Uterus (tissue), 4 donors: ENCODE results near the gene DACT3. TPM values are rescaled to one million over a fixed set of nuclear protein-coding genes. Genes with fewer than 3 reads are reported as not detected.

ENCODE experiments used
- DNase-seq, 2 donors: peaks; one replicate each; pipeline ENCODE4 v3.0.0-alpha.2; 2019 to 2020
- H3K27ac ChIP-seq, 2 donors: fragments of 200-600 bp; sonication (generic); 1 replicate in 1 of 2; 2 replicates in 1 of 2; pipeline ENCODE4 v1.5.1; 2016 to 2018
- H3K27me3 ChIP-seq, 2 donors: fragments of 200-600 bp; sonication (generic); one replicate each; pipeline ENCODE4 v1.5.1; 2018 to 2019; ENCODE audit warnings: control low read depth in 1 of 2
- H3K36me3 ChIP-seq, 2 donors: fragments of 200-600 bp; sonication (generic); one replicate each; pipeline ENCODE4 v1.5.1; 2019; ENCODE audit warnings: control low read depth in 1 of 2
- H3K4me1 ChIP-seq, 2 donors: fragments of 200-600 bp; sonication (generic); one replicate each; pipeline ENCODE4 v1.5.1; 2018 to 2019; ENCODE audit warnings: control low read depth in 1 of 2
- H3K4me3 ChIP-seq, 2 donors: fragments of 200-600 bp; sonication (generic); 1 replicate in 1 of 2; 2 replicates in 1 of 2; pipeline ENCODE4 v1.5.1; 2018 to 2019; ENCODE audit warnings: mild to moderate bottlenecking in 1 of 2
- H3K9me3 ChIP-seq, 2 donors: fragments of 200-600 bp; sonication (generic); one replicate each; pipeline ENCODE4 v1.5.1; 2019; ENCODE audit warnings: control low read depth in 1 of 2
- CTCF ChIP-seq, 4 experiments: fragments of 200-600 bp in 2 of 4; fragments of 450-650 bp in 2 of 4; sonication (generic) in 2 of 4; IDR thresholded peaks; one replicate each; pipeline ENCODE4 v1.5.1; 2016 to 2019; ENCODE audit warnings: antibody characterized with exemption in 4 of 4, mild to moderate bottlenecking in 2 of 4, moderate library complexity in 1 of 4
- POLR2A ChIP-seq, 2 donors: fragments of 450-650 bp; IDR thresholded peaks; one replicate each; pipeline ENCODE4 v1.6.1; 2016; ENCODE audit warnings: antibody characterized with exemption in 2 of 2, mild to moderate bottlenecking in 1 of 2, moderate library complexity in 1 of 2
- intact Hi-C: fragments of 100-400 bp; cut with DNase I; formaldehyde crosslinking; loops from one replicate; pipeline ENCODE4 v1.15.1; 2023; ENCODE audit warnings: low total_unique reads
- total RNA-seq, 4 donors: library from RNA; depleted of rRNA in 3 of 4; stranded (reverse); fragments of >200 nt in 3 of 4; gene quantifications; one replicate each; pipeline versions ENCODE4 v1.1.0 to v1.2.4, GENCODE V29; 2014 to 2023
- donor health status: DM: yes; HTN: yes; CAD: no.

The DACT3 gene
- total RNA-seq, 4 donors from 2014 or later: 0.29 to 90.1 (median 30.3) TPM

- no peak for TF ChIP-seq CTCF (IDR thresholded peaks at IDR 0.05)
- no peak for TF ChIP-seq POLR2A (IDR thresholded peaks at IDR 0.05)
- intact Hi-C loops: no loop called here
- Histone ChIP-seq H3K27ac (peak overlapping the region in 1 of 2 donors; percentile 27), H3K9me3 (no peaks in the 10 kb centered on the region), H3K4me3 (no peak overlapping the region), H3K36me3 (no peaks in the 10 kb centered on the region), H3K4me1 (no peaks in the 10 kb centered on the region), H3K27me3 (no peaks in the 10 kb centered on the region)
- DNase-seq: no peak
Observed at GRCh38 chr19:46698395-46699321, 37.7 kb upstream of the DACT3 start.

GRCh38 chr19:46697204-46697960 is 36.4 kb upstream of the DACT3 start:
- no peaks in the 10 kb centered on the region for H3K27me3 ChIP-seq
- TF ChIP-seq POLR2A (IDR thresholded peaks at IDR 0.05): no peak
- no peak for TF ChIP-seq CTCF (IDR thresholded peaks at IDR 0.05)
- peak; percentile 89 to 90 for DNase-seq
- no peaks in the 10 kb centered on the region for H3K4me1 ChIP-seq
- H3K4me3 ChIP-seq: peak overlapping the region in 1 of 2 donors; percentile 6
- no peaks in the 10 kb centered on the region for H3K9me3 ChIP-seq
- intact Hi-C loops: no loop called here
- no peaks in the 10 kb centered on the region for H3K36me3 ChIP-seq
- H3K27ac ChIP-seq: peak overlapping the region in 1 of 2 donors; percentile 27

- H3K27ac ChIP-seq: peak overlapping the region in 1 of 2 donors; percentile 27
- H3K4me3 ChIP-seq: no peak overlapping the region
Observed at GRCh38 chr19:46696866-46697203, 35.9 kb upstream of the DACT3 start.

GRCh38 chr19:46696052-46696451 is 35.1 kb upstream of the DACT3 start:
- Histone ChIP-seq H3K27me3 (no peaks in the 10 kb centered on the region), H3K27ac (no peak overlapping the region), H3K4me3 (no peak overlapping the region), H3K4me1 (no peaks in the 10 kb centered on the region), H3K36me3 (no peaks in the 10 kb centered on the region), H3K9me3 (no peaks in the 10 kb centered on the region)
- intact Hi-C loops: no loop called here
- TF ChIP-seq CTCF (IDR thresholded peaks at IDR 0.05) (no peak), POLR2A (IDR thresholded peaks at IDR 0.05) (no peak)
- DNase-seq: no peak

More at GRCh38 chr19:46696866-46697203, 35.9 kb upstream of the DACT3 start:
- DNase-seq: no peak
- intact Hi-C loops: no loop called here
- Histone ChIP-seq H3K4me1 (no peaks in the 10 kb centered on the region), H3K36me3 (no peaks in the 10 kb centered on the region), H3K27me3 (no peaks in the 10 kb centered on the region), H3K9me3 (no peaks in the 10 kb centered on the region)
- TF ChIP-seq CTCF (IDR thresholded peaks at IDR 0.05): no peak
- no peak for TF ChIP-seq POLR2A (IDR thresholded peaks at IDR 0.05)

- Histone ChIP-seq H3K27me3 (no peaks in the 10 kb centered on the region), H3K4me1 (no peaks in the 10 kb centered on the region), H3K4me3 (no peak overlapping the region), H3K36me3 (no peaks in the 10 kb centered on the region), H3K27ac (no peak overlapping the region), H3K9me3 (no peaks in the 10 kb centered on the region)
- TF ChIP-seq CTCF (IDR thresholded peaks at IDR 0.05): no peak
- TF ChIP-seq POLR2A (IDR thresholded peaks at IDR 0.05): no peak
- intact Hi-C loops: no loop called here
- no peak for DNase-seq
Observed at GRCh38 chr19:46693760-46694159, 32.8 kb upstream of the DACT3 start.
